HG03139 (cell line): ENCODE results near the gene MTSS2.
"Not testable (repeated sequence)": the region's sequence is repeated elsewhere in the genome, so short reads cannot be mapped to it uniquely, and the experiment has no call there.

ENCODE experiments used
- ATAC-seq: cut with Tn5 transposase; IDR thresholded peaks from one replicate; pipeline ENCODE4 v1.9.1; 2021; ENCODE audit not compliant: unreplicated experiment

Gene MTSS2

GRCh38 chr16:70656712-70657263 is 29.1 kb downstream of the MTSS2 start:
- ATAC-seq: no peak

GRCh38 chr16:70656065-70656711 is 29.7 kb downstream of the MTSS2 start:
- no peak for ATAC-seq

GRCh38 chr16:70653809-70654771 is 31.8 kb downstream of the MTSS2 start:
- ATAC-seq: peak; percentile 67

GRCh38 chr16:70653406-70653805 is 32.4 kb downstream of the MTSS2 start:
- ATAC-seq: no peak

GRCh38 chr16:70652322-70652721 is 33.5 kb downstream of the MTSS2 start:
- no peak for ATAC-seq

GRCh38 chr16:70651524-70651923 is 34.3 kb downstream of the MTSS2 start:
- no peak for ATAC-seq

- ATAC-seq: no peak
Measured at GRCh38 chr16:70650216-70650615, 35.6 kb downstream of the MTSS2 start.

- no peak for ATAC-seq
Measured at GRCh38 chr16:70649300-70649699, 36.6 kb downstream of the MTSS2 start.

- ATAC-seq: no peak
Measured at GRCh38 chr16:70648606-70649005, 37.2 kb downstream of the MTSS2 start.

GRCh38 chr16:70647441-70648359 is 38.2 kb downstream of the MTSS2 start:
- ATAC-seq: no peak

- ATAC-seq: no peak
Measured at GRCh38 chr16:70646260-70647241, 39.3 kb downstream of the MTSS2 start, which contains the start of gene IL34. Gene IL34 (plus strand): TSS chr16:70646559. CDS start chr16:70646948, 389 bp downstream.

GRCh38 chr16:70644763-70645597 is 40.9 kb downstream of the MTSS2 start:
- no peak for ATAC-seq

GRCh38 chr16:70643264-70643663 is 42.6 kb downstream of the MTSS2 start:
- ATAC-seq: not testable (repeated sequence)

- ATAC-seq: no peak
Measured at GRCh38 chr16:70642633-70643032, 43.2 kb downstream of the MTSS2 start.

- ATAC-seq: no peak
Measured at GRCh38 chr16:70638814-70639792, 46.8 kb downstream of the MTSS2 start.
